Activated CD8-positive, alpha-beta memory T cell treated with anti-CD3 and anti-CD28 coated beads for 24 hours (primary cell): Measurements from ENCODE around the gene SDK1.
"Not testable (repeated sequence)": the region's sequence is repeated elsewhere in the genome, so short reads cannot be mapped to it uniquely, and the experiment has no call there.

Experiments used
- DNase-seq: peaks from one replicate; pipeline ENCODE4 v3.0.0-alpha.2; 2020

Gene SDK1

GRCh38 chr7:3540456-3541220, 239.6 kb downstream of the SDK1 start:
- no peak for DNase-seq

- no peak for DNase-seq
Observed at GRCh38 chr7:3544202-3544601, 243.2 kb downstream of the SDK1 start.

GRCh38 chr7:3548815-3549214, 247.8 kb downstream of the SDK1 start:
- no peak for DNase-seq

- DNase-seq: no peak
Observed at GRCh38 chr7:3549601-3550000, 248.5 kb downstream of the SDK1 start.

- no peak for DNase-seq
Observed at GRCh38 chr7:3551536-3551935, 250.5 kb downstream of the SDK1 start.

- no peak for DNase-seq
Observed at GRCh38 chr7:3552499-3552898, 251.4 kb downstream of the SDK1 start.

- DNase-seq: no peak
Observed at GRCh38 chr7:3558400-3558799, 257.3 kb downstream of the SDK1 start.

- no peak for DNase-seq
Observed at GRCh38 chr7:3559278-3559677, 258.2 kb downstream of the SDK1 start.

GRCh38 chr7:3560495-3560894, 259.4 kb downstream of the SDK1 start:
- DNase-seq: no peak

- DNase-seq: no peak
Observed at GRCh38 chr7:3561932-3562331, 260.9 kb downstream of the SDK1 start.

GRCh38 chr7:3564231-3564630, 263.2 kb downstream of the SDK1 start:
- DNase-seq: no peak

GRCh38 chr7:3568516-3568915, 267.5 kb downstream of the SDK1 start:
- no peak for DNase-seq

GRCh38 chr7:3569643-3570042, 268.6 kb downstream of the SDK1 start:
- DNase-seq: no peak

- no peak for DNase-seq
Observed at GRCh38 chr7:3573151-3573550, 272.1 kb downstream of the SDK1 start.

GRCh38 chr7:3574386-3574785, 273.3 kb downstream of the SDK1 start:
- DNase-seq: no peak

GRCh38 chr7:3575753-3576531, 274.9 kb downstream of the SDK1 start:
- DNase-seq: no peak

GRCh38 chr7:3578399-3578798, 277.3 kb downstream of the SDK1 start:
- DNase-seq: no peak

- DNase-seq: no peak
Observed at GRCh38 chr7:3579638-3580219, 278.7 kb downstream of the SDK1 start.

GRCh38 chr7:3582145-3582544, 281.1 kb downstream of the SDK1 start:
- not testable (repeated sequence) for DNase-seq

- DNase-seq: no peak
Observed at GRCh38 chr7:3585826-3586225, 284.8 kb downstream of the SDK1 start.

GRCh38 chr7:3588341-3588740, 287.3 kb downstream of the SDK1 start:
- DNase-seq: no peak

GRCh38 chr7:3589752-3590151, 288.7 kb downstream of the SDK1 start:
- DNase-seq: no peak

GRCh38 chr7:3591219-3591618, 290.2 kb downstream of the SDK1 start:
- no peak for DNase-seq

- DNase-seq: no peak
Observed at GRCh38 chr7:3591944-3592343, 290.9 kb downstream of the SDK1 start.
